Activated B cell treated with CpG ODN at 0.5 μM for 24 hours (primary cell): ENCODE results near the gene ALK. TPM values are rescaled to one million over a fixed set of nuclear protein-coding genes. Genes with fewer than 3 reads are reported as not detected.

Experiments used
- ATAC-seq: fragments of 200-7000 bp; cut with Tn5 transposase; one replicate; pipeline ENCODE4 v1.10.0; 2021; ENCODE audit warnings: low read depth, mild to moderate bottlenecking, moderate library complexity
- CTCF ChIA-PET: fragments of 350-600 bp; sonication (Branson Sonifier 250); formaldehyde crosslinking; loops from one replicate; lab custom pipeline; 2021; ENCODE audit warnings: antibody characterized with exemption; lab: Charles Lee
- POLR2A ChIA-PET: fragments of 350-600 bp; sonication (Branson Sonifier 250); formaldehyde crosslinking; loops from one replicate; lab custom pipeline; 2021; ENCODE audit warnings: antibody characterized with exemption; lab: Charles Lee
- DNase-seq: peaks from one replicate; pipeline ENCODE4 v3.0.0; 2022
- H3K27ac Mint-ChIP-seq: one replicate; pipeline ENCODE4 v1.8.0; 2020; ENCODE audit warnings: mixed read lengths
- H3K27me3 Mint-ChIP-seq: one replicate; pipeline ENCODE4 v1.8.0; 2021; ENCODE audit warnings: mixed read lengths
- H3K36me3 Mint-ChIP-seq: one replicate; pipeline ENCODE4 v1.8.0; 2021; ENCODE audit warnings: low read depth, mixed read lengths
- H3K4me1 Mint-ChIP-seq: one replicate; pipeline ENCODE4 v1.8.0; 2021; ENCODE audit warnings: mixed read lengths
- H3K4me3 Mint-ChIP-seq: one replicate; pipeline ENCODE4 v1.8.0; 2020; ENCODE audit warnings: mild to moderate bottlenecking, mixed read lengths
- H3K9me3 Mint-ChIP-seq: one replicate; pipeline ENCODE4 v1.8.0; 2020; ENCODE audit warnings: mixed read lengths
- CTCF ChIP-seq: fragments of 200-600 bp; IDR thresholded peaks from one replicate; pipeline ENCODE4 v1.8.0; 2022; ENCODE audit warnings: antibody characterized with exemption, mild to moderate bottlenecking
- intact Hi-C: fragments of 100-400 bp; cut with micrococcal nuclease; formaldehyde crosslinking; loops from one replicate; pipeline ENCODE4 v1.15.1; 2024
- total RNA-seq: library from RNA; stranded (reverse); gene quantifications from 2 replicates; pipeline ENCODE4 v1.2.3, GENCODE V29; 2022

Gene ALK
- total RNA-seq, 1 donor from 2014 or later: not detected

GRCh38 chr2:29804671-29805070 is 116.7 kb downstream of the ALK start:
- no peak for TF ChIP-seq CTCF
- ATAC-seq (no peak), DNase-seq (no peak)
- ChIA-PET CTCF (no interaction called here), POLR2A (no interaction called here)
- peaks cover 5% of the 10 kb centered on the region for H3K9me3 Mint-ChIP-seq
- no peaks in the 10 kb centered on the region for H3K4me1 Mint-ChIP-seq
- peaks cover 8% of the 10 kb centered on the region for H3K27me3 Mint-ChIP-seq
- intact Hi-C loops: no loop called here
- no peaks in the 10 kb centered on the region for H3K36me3 Mint-ChIP-seq
- H3K4me3 Mint-ChIP-seq: no peak overlapping the region
- H3K27ac Mint-ChIP-seq: no peak overlapping the region

- ATAC-seq: no peak
- Mint-ChIP-seq H3K27me3 (peaks cover 7% of the 10 kb centered on the region), H3K36me3 (no peaks in the 10 kb centered on the region), H3K4me1 (no peaks in the 10 kb centered on the region), H3K27ac (no peak overlapping the region), H3K4me3 (no peak overlapping the region), H3K9me3 (peaks cover 5% of the 10 kb centered on the region)
- ChIA-PET CTCF (no interaction called here), POLR2A (no interaction called here)
- intact Hi-C loops: no loop called here
- no peak for DNase-seq
- no peak for TF ChIP-seq CTCF
Observed at GRCh38 chr2:29803537-29803936, 117.8 kb downstream of the ALK start.

GRCh38 chr2:29802986-29803385 is 118.4 kb downstream of the ALK start:
- DNase-seq (no peak), ATAC-seq (no peak)
- intact Hi-C loops: no loop called here
- Mint-ChIP-seq H3K27ac (no peak overlapping the region), H3K9me3 (peaks cover 5% of the 10 kb centered on the region), H3K27me3 (peaks cover 6% of the 10 kb centered on the region), H3K4me3 (no peak overlapping the region), H3K36me3 (no peaks in the 10 kb centered on the region), H3K4me1 (no peaks in the 10 kb centered on the region)
- ChIA-PET POLR2A (no interaction called here), CTCF (no interaction called here)
- TF ChIP-seq CTCF: no peak

- H3K36me3 Mint-ChIP-seq: no peaks in the 10 kb centered on the region
- POLR2A ChIA-PET: no interaction called here
- no peak for ATAC-seq
- H3K27me3 Mint-ChIP-seq: peaks cover 6% of the 10 kb centered on the region
- TF ChIP-seq CTCF: no peak
- intact Hi-C loops: no loop called here
- no peak for DNase-seq
- no peaks in the 10 kb centered on the region for H3K4me1 Mint-ChIP-seq
- no peak overlapping the region for H3K4me3 Mint-ChIP-seq
- H3K27ac Mint-ChIP-seq: no peak overlapping the region
- CTCF ChIA-PET: no interaction called here
- H3K9me3 Mint-ChIP-seq: no peaks in the 10 kb centered on the region
Observed at GRCh38 chr2:29799628-29800027, 121.8 kb downstream of the ALK start.

GRCh38 chr2:29797916-29798315 is 123.5 kb downstream of the ALK start:
- POLR2A ChIA-PET: no interaction called here

More at GRCh38 chr2:29797916-29798315, 123.5 kb downstream of the ALK start:
- intact Hi-C loops: no loop called here
- no peaks in the 10 kb centered on the region for H3K4me1 Mint-ChIP-seq
- no peak overlapping the region for H3K4me3 Mint-ChIP-seq
- H3K36me3 Mint-ChIP-seq: no peaks in the 10 kb centered on the region
- no peak for ATAC-seq
- no peak for DNase-seq
- no peaks in the 10 kb centered on the region for H3K9me3 Mint-ChIP-seq
- H3K27ac Mint-ChIP-seq: no peak overlapping the region
- peaks cover 3% of the 10 kb centered on the region for H3K27me3 Mint-ChIP-seq
- TF ChIP-seq CTCF: no peak
- CTCF ChIA-PET: no interaction called here
